NB4 (cell line): Measurements from ENCODE around the gene ALDH4A1.

Experiments
- MYC ChIP-seq: IDR thresholded peaks from 2 replicates; pipeline ENCODE4 v1.6.1; 2011; ENCODE audit warnings: low read depth, low read length
- POLR2A ChIP-seq: IDR thresholded peaks from 2 replicates; pipeline ENCODE4 v1.6.1; 2011; ENCODE audit warnings: mild to moderate bottlenecking; ENCODE audit not compliant: insufficient read length; ENCODE audit errors: extremely low read depth
- TF ChIP-seq, protein P1 (sequence below): IDR thresholded peaks from one replicate; pipeline ENCODE4 v1.5.1; 2012; ENCODE audit warnings: low read depth, low read length

DNA sequence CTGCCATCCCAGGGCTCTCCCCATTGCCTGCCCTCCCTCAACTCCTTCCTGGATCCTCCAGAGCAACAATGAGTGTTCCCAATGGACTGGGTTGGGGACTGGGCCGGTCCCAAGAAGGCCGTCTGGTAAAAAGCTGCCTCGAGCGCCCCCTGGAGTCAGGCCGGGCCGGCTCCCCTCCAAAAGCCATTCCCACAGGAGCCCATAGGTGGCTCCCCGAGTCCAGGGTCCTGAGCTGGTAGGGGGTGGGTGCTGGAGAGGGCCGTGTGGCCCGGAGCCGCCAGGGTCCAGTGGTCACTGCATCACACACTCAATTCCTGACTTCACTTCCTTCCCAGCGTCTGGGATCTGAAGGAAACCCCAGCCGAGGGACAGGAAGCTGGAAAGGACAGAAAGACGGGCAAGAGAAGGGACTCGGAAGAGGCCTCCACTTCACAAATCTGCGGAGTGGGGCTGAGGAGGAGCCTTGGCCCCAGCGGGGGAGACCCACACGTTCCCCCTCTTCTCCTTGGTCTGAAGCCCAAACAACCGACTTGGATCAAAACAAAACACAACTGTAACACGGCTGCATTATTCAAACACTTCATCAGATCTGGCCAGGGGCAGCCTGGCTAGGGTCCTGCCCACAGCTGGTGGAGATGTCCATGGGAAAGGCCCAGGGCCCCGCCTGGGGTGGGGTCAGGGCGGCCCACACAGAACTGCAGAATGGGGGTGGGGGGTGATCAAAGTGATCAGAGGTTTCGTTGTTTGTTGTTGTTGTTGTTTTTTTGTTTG, 10.9 kb upstream of the ALDH4A1 start:
- TF ChIP-seq, protein P1, sequence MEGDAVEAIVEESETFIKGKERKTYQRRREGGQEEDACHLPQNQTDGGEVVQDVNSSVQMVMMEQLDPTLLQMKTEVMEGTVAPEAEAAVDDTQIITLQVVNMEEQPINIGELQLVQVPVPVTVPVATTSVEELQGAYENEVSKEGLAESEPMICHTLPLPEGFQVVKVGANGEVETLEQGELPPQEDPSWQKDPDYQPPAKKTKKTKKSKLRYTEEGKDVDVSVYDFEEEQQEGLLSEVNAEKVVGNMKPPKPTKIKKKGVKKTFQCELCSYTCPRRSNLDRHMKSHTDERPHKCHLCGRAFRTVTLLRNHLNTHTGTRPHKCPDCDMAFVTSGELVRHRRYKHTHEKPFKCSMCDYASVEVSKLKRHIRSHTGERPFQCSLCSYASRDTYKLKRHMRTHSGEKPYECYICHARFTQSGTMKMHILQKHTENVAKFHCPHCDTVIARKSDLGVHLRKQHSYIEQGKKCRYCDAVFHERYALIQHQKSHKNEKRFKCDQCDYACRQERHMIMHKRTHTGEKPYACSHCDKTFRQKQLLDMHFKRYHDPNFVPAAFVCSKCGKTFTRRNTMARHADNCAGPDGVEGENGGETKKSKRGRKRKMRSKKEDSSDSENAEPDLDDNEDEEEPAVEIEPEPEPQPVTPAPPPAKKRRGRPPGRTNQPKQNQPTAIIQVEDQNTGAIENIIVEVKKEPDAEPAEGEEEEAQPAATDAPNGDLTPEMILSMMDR, result peak; percentile 99
- TF ChIP-seq POLR2A (no peak), MYC (no peak)
